ENCODE data around the gene MXD1. TPM values are rescaled to one million over a fixed set of nuclear protein-coding genes. Genes with fewer than 3 reads are reported as not detected.

The MXD1 gene, protein sequence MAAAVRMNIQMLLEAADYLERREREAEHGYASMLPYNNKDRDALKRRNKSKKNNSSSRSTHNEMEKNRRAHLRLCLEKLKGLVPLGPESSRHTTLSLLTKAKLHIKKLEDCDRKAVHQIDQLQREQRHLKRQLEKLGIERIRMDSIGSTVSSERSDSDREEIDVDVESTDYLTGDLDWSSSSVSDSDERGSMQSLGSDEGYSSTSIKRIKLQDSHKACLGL
- total RNA-seq: 10 to 100 TPM in 3 of 9 donors, 1 to 10 TPM in 6; 5.8 to 12.1 (median 8.0) TPM
- polyA plus RNA-seq: 1 to 10 TPM; 1.7 to 6.4 (median 2.5) TPM
- long read RNA-seq, donor 1, full-length matches to known transcripts: 3 of 3 reads
- long read RNA-seq, donor 1, partial matches to known transcripts: 0 of 3 reads
- long read RNA-seq, donor 1, other reads (novel, unspliced or antisense): 0 of 3 reads
- long read RNA-seq, donor 2: 0 reads
- long read RNA-seq, donor 3, full-length matches to known transcripts: 1 of 1 reads
- long read RNA-seq, donor 3, partial matches to known transcripts: 0 of 1 reads
- long read RNA-seq, donor 3, other reads (novel, unspliced or antisense): 0 of 1 reads
- long read RNA-seq, donor 4, partial matches to known transcripts: 0 of 1 reads
- long read RNA-seq, donor 4, other reads (novel, unspliced or antisense): 1 of 1 reads
- long read RNA-seq, donor 5, full-length matches to known transcripts: 3 of 5 reads
- long read RNA-seq, donor 5, partial matches to known transcripts: 0 of 5 reads
- long read RNA-seq, donor 5, other reads (novel, unspliced or antisense): 2 of 5 reads
- long read RNA-seq, donor 6, partial matches to known transcripts: 1 of 2 reads
- long read RNA-seq, donor 6, other reads (novel, unspliced or antisense): 0 of 2 reads
- long read RNA-seq, donor 7, full-length matches to known transcripts: 2 of 2 reads
- long read RNA-seq, donor 7, partial matches to known transcripts: 0 of 2 reads
- long read RNA-seq, donor 7, other reads (novel, unspliced or antisense): 0 of 2 reads
- long read RNA-seq, donor 8, full-length matches to known transcripts: 2 of 2 reads
- long read RNA-seq, donor 8, partial matches to known transcripts: 0 of 2 reads
- long read RNA-seq, donor 8, other reads (novel, unspliced or antisense): 0 of 2 reads
- long read RNA-seq, donor 9, full-length matches to known transcripts: 4 of 4 reads
- long read RNA-seq, donor 9, partial matches to known transcripts: 0 of 4 reads
- long read RNA-seq, donor 9, other reads (novel, unspliced or antisense): 0 of 4 reads
- long read RNA-seq, donor 10: 0 reads

DNA sequence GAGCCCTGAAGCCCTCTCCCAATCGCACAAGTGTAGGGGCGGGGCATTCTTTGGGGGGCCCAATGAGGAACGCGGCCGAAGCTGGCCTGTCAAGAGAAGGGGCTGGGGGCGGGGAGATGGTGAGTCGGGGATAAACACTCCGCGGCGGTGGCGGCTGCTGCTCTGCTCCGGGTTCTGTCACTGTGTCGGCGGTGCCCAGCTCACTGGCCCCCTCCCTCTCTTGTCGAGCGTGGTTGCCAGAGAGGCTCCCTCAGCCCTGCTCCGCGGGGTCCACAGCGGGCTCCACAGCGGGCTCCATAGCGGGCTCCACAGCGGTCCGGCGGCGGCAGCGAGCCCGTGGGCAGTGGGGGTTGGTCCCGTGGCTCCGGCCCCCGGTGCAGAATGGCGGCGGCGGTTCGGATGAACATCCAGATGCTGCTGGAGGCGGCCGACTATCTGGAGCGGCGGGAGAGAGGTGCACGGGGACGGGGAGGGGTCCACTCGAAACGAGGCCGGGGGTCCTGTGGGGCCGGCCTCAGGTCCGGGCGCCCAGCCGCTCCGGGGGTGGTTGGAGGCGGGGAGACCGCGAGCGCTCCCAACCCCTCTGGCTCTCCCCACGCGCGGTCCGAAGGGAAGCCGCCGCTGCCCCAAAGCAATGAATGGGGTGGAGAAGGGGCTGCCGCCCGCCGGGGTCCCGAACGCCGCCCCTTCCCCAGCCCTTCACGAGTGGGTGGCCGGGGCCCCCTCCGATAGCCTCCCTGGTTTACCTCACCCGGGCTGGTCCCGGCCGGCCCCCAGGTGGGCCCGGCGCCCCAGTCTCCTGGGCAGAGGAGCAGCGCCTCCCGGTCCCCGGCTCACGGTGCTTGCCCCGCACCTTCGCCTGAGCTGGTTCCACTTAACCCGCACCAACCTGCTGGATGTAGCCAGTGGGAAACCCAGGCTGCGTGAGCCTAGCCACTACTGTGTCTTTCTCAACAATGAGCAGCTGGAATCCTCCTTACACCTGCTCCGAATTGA, at the start of gene MXD1:
Gene MXD1 (plus strand): TSS at position 160 of the 996 bp plus-strand sequence. CDS start 222 bp downstream, at position 382.
- intact Hi-C loops (cut with DNase I): loop anchor here (5.0 to 10.0 kb wide), 4 partner anchors 150 to 232 kb away; no protein-coding TSS in a partner anchor
- peaks cover 0 to 7% of the 10 kb centered on the region in 2 donors for H3K36me3 ChIP-seq (replicated peaks in 1 of 2)
- no peaks in the 10 kb centered on the region for H3K9me3 ChIP-seq (replicated peaks in 1 of 3)
- peaks cover 6 to 29% of the 10 kb centered on the region in 2 donors for H3K4me1 ChIP-seq (replicated peaks in 1 of 2)
- peak within 1 kb of the TSS; percentile 88 to 99 (median 95) for H3K27ac ChIP-seq
- TF ChIP-seq, protein P1, sequence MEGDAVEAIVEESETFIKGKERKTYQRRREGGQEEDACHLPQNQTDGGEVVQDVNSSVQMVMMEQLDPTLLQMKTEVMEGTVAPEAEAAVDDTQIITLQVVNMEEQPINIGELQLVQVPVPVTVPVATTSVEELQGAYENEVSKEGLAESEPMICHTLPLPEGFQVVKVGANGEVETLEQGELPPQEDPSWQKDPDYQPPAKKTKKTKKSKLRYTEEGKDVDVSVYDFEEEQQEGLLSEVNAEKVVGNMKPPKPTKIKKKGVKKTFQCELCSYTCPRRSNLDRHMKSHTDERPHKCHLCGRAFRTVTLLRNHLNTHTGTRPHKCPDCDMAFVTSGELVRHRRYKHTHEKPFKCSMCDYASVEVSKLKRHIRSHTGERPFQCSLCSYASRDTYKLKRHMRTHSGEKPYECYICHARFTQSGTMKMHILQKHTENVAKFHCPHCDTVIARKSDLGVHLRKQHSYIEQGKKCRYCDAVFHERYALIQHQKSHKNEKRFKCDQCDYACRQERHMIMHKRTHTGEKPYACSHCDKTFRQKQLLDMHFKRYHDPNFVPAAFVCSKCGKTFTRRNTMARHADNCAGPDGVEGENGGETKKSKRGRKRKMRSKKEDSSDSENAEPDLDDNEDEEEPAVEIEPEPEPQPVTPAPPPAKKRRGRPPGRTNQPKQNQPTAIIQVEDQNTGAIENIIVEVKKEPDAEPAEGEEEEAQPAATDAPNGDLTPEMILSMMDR (IDR thresholded peaks at IDR 0.05): no peak
- TF ChIP-seq POLR2A (IDR thresholded peaks at IDR 0.05): peak; percentile 90 to 97
- no peaks in the 10 kb centered on the region for H3K27me3 ChIP-seq
- peak in 5 of 7 donors; percentile 31 to 62 (median 44) for DNase-seq
- H3K4me3 ChIP-seq: peak within 1 kb of the TSS; percentile 29 to 72 (median 65)
- WGBS, 4 donors: 0 to 2% (median 1%) methylated on average over 28 to 81 of the region's 81 CpGs

DNA sequence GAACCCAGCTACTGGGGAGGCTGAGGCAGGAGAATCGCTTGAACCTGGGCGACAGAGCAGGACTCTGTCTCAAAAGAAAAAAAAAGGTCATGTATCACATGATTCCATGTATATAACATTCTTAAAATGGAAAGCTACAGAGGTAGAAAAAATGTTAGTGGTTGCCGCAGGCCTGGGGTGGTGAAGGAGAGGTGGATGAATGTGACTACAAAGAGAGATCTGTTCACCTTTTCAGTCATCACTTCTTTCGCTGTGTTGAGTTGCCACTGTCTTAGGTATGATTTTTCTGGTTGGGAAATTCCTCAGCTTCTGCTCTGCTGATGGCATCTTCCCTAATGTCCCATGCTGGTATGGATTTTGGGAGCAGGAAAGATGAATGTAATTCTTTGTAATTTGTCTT, 26.5 kb upstream of the MXD1 start:
- TF ChIP-seq, protein P1 (IDR thresholded peaks at IDR 0.05): no peak
- TF ChIP-seq POLR2A (IDR thresholded peaks at IDR 0.05): no peak
- no peak for DNase-seq
- H3K27me3 ChIP-seq: no peaks in the 10 kb centered on the region
- intact Hi-C loops (cut with DNase I): no loop called here
- H3K9me3 ChIP-seq (replicated peaks in 1 of 3): no peaks in the 10 kb centered on the region
- H3K36me3 ChIP-seq (replicated peaks in 1 of 2): no peaks in the 10 kb centered on the region
- H3K27ac ChIP-seq: no peak overlapping the region
- 93 to 97% (median 94%) methylated on average over 4 of the region's 4 CpGs for WGBS, 4 donors
- H3K4me1 ChIP-seq (replicated peaks in 1 of 2): peaks cover 0 to 3% of the 10 kb centered on the region in 2 donors
- H3K4me3 ChIP-seq: no peak overlapping the region

DNA sequence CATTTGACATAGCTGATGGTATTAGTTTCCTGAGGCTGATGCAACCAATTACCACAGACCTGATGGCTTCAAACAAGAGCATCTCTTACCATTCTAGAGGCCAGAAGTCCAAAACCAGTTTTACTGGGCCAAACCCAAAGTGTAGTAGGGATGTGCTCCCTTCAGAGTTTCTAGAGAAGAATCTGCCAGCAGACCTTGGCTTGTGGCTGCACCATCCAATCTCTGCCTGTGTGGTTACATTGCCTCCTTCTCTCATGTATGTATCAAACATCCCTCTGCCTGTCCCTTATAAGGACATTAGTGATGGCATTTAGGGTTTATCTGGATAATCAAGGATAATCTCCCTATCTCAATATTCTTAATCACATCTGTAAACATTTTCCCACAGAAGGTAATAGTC, 25.6 kb upstream of the MXD1 start:
- TF ChIP-seq, protein P1 (IDR thresholded peaks at IDR 0.05): no peak
- TF ChIP-seq POLR2A (IDR thresholded peaks at IDR 0.05): no peak
- Histone ChIP-seq H3K4me1 (replicated peaks in 1 of 2) (peaks cover 0 to 5% of the 10 kb centered on the region in 2 donors), H3K27ac (no peak overlapping the region), H3K9me3 (replicated peaks in 1 of 3) (no peaks in the 10 kb centered on the region), H3K36me3 (replicated peaks in 1 of 2) (no peaks in the 10 kb centered on the region), H3K4me3 (no peak overlapping the region), H3K27me3 (no peaks in the 10 kb centered on the region)
- intact Hi-C loops (cut with DNase I): no loop called here
- no peak for DNase-seq
